ENCODE data around the gene FBXL16. TPM values are rescaled to one million over a fixed set of nuclear protein-coding genes. Genes with fewer than 3 reads are reported as not detected.

FBXL16 gene
- total and polyA plus RNA-seq, 2 of the 13 experiments (the other 11 are each of a cell fraction or from before 2014, with no cell fraction given), result 0.22 to 2.0 TPM

DNA sequence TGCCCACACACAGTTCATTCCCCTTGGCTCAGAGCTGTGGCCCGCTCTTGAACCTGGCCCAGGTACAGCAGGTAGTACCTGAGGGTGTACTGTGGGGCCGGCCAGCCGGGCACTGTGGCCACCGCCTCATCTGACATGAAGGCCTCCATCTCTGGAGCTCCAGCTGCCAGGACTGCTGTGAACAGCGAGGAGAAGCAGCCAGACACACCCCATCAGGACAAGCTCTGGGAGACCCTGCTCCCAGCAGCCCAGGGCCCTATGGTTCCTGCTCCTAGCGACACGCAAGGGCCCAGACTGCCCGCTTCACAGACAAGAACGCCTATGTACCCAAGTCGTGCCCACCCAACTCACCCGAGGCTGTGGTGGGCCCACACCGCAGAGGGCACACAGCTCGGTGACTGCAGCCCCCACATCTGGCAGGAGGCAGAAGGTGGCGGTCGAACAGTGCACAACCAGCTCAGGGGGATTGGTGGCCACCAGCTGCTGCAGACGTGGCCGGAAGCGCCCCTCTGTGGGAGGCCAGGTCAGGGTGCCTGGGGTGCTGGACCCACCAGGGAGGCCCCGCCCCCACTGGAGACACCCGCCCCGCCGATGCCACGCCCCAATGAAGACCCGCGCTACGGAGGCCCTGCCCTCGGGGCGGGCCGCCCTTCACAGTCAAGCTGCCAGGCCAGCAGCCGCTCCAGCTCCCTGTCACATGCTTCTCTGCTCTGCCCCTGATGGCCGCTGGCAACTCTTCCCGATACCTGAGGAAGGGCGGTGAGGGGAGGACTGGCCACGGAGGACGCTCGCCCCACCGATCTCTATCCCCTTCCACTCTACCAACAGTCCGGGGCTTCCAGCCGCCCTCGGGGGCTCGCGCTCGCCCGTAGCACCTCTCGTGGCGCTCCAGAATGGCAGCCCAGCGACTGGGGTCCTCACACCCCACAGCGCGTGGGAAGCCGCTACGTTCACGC lies 26.5 kb downstream of the FBXL16 start (continued):
- TF ChIP-seq, protein P1, sequence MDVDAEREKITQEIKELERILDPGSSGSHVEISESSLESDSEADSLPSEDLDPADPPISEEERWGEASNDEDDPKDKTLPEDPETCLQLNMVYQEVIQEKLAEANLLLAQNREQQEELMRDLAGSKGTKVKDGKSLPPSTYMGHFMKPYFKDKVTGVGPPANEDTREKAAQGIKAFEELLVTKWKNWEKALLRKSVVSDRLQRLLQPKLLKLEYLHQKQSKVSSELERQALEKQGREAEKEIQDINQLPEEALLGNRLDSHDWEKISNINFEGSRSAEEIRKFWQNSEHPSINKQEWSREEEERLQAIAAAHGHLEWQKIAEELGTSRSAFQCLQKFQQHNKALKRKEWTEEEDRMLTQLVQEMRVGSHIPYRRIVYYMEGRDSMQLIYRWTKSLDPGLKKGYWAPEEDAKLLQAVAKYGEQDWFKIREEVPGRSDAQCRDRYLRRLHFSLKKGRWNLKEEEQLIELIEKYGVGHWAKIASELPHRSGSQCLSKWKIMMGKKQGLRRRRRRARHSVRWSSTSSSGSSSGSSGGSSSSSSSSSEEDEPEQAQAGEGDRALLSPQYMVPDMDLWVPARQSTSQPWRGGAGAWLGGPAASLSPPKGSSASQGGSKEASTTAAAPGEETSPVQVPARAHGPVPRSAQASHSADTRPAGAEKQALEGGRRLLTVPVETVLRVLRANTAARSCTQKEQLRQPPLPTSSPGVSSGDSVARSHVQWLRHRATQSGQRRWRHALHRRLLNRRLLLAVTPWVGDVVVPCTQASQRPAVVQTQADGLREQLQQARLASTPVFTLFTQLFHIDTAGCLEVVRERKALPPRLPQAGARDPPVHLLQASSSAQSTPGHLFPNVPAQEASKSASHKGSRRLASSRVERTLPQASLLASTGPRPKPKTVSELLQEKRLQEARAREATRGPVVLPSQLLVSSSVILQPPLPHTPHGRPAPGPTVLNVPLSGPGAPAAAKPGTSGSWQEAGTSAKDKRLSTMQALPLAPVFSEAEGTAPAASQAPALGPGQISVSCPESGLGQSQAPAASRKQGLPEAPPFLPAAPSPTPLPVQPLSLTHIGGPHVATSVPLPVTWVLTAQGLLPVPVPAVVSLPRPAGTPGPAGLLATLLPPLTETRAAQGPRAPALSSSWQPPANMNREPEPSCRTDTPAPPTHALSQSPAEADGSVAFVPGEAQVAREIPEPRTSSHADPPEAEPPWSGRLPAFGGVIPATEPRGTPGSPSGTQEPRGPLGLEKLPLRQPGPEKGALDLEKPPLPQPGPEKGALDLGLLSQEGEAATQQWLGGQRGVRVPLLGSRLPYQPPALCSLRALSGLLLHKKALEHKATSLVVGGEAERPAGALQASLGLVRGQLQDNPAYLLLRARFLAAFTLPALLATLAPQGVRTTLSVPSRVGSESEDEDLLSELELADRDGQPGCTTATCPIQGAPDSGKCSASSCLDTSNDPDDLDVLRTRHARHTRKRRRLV (CRISPR knock-in tag; IDR thresholded peaks at IDR 0.05), result 0 out of 2 replicates have a peak, but pooled peaks have one; percentile 6
- TF ChIP-seq FOXK2 (IDR thresholded peaks at IDR 0.05) (no peak), ZSCAN9 (CRISPR knock-in tag; IDR thresholded peaks at IDR 0.05; ENCODE audit: borderline replicate concordance) (peak; percentile 25; the same call in 1 of the 2 replicates), ZNF790 (CRISPR knock-in tag; IDR thresholded peaks at IDR 0.05; ENCODE audit: borderline replicate concordance) (0 out of 2 replicates have a peak, but pooled peaks have one; percentile 32), AGO2 (optimal IDR thresholded peaks at IDR 0.05; ENCODE audit: low read depth, low read length) (peak; percentile 49), SKI (IDR thresholded peaks at IDR 0.05; ENCODE audit: partially characterized antibody) (no peak), ZNF761 (CRISPR knock-in tag; conservative IDR thresholded peaks at IDR 0.05) (peak; percentile 13; the same call in 1 of the 2 replicates), ZNF333 (CRISPR knock-in tag; IDR thresholded peaks at IDR 0.05; ENCODE audit: borderline replicate concordance) (no peak), ZKSCAN8 (CRISPR knock-in tag; IDR thresholded peaks at IDR 0.05; ENCODE audit: borderline replicate concordance) (no peak), ZNF891 (CRISPR knock-in tag; IDR thresholded peaks at IDR 0.05) (no peak), HOXD1 (CRISPR knock-in tag; IDR thresholded peaks at IDR 0.05) (no peak), WIZ (CRISPR knock-in tag; IDR thresholded peaks at IDR 0.05) (0 out of 2 replicates have a peak, but pooled peaks have one; percentile 65), ZNF382 (CRISPR knock-in tag; IDR thresholded peaks at IDR 0.05; ENCODE audit: borderline replicate concordance) (no peak)
- TF ChIP-seq, protein P2, sequence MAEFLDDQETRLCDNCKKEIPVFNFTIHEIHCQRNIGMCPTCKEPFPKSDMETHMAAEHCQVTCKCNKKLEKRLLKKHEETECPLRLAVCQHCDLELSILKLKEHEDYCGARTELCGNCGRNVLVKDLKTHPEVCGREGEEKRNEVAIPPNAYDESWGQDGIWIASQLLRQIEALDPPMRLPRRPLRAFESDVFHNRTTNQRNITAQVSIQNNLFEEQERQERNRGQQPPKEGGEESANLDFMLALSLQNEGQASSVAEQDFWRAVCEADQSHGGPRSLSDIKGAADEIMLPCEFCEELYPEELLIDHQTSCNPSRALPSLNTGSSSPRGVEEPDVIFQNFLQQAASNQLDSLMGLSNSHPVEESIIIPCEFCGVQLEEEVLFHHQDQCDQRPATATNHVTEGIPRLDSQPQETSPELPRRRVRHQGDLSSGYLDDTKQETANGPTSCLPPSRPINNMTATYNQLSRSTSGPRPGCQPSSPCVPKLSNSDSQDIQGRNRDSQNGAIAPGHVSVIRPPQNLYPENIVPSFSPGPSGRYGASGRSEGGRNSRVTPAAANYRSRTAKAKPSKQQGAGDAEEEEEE (CRISPR knock-in tag; IDR thresholded peaks at IDR 0.05; ENCODE audit: borderline replicate concordance), result no peak
- TF ChIP-seq, protein P3, sequence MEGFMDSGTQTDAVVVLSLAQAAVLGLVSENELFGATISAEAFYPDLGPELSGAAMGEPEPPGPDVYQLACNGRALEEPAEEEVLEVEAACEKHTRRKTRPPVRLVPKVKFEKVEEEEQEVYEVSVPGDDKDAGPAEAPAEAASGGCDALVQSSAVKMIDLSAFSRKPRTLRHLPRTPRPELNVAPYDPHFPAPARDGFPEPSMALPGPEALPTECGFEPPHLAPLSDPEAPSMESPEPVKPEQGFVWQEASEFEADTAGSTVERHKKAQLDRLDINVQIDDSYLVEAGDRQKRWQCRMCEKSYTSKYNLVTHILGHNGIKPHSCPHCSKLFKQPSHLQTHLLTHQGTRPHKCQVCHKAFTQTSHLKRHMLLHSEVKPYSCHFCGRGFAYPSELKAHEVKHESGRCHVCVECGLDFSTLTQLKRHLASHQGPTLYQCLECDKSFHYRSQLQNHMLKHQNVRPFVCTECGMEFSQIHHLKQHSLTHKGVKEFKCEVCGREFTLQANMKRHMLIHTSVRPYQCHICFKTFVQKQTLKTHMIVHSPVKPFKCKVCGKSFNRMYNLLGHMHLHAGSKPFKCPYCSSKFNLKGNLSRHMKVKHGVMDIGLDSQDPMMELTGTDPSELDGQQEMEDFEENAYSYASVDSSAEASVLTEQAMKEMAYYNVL (CRISPR knock-in tag; IDR thresholded peaks at IDR 0.05; ENCODE audit: borderline replicate concordance), result no peak
- TF ChIP-seq, protein P4, sequence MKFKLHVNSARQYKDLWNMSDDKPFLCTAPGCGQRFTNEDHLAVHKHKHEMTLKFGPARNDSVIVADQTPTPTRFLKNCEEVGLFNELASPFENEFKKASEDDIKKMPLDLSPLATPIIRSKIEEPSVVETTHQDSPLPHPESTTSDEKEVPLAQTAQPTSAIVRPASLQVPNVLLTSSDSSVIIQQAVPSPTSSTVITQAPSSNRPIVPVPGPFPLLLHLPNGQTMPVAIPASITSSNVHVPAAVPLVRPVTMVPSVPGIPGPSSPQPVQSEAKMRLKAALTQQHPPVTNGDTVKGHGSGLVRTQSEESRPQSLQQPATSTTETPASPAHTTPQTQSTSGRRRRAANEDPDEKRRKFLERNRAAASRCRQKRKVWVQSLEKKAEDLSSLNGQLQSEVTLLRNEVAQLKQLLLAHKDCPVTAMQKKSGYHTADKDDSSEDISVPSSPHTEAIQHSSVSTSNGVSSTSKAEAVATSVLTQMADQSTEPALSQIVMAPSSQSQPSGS (CRISPR knock-in tag; IDR thresholded peaks at IDR 0.05), result peak; percentile 21; the same call in 1 of the 2 replicates
